GM23338 (cell line): ENCODE measurements around the gene HCFC1. TPM values are rescaled to one million over a fixed set of nuclear protein-coding genes. Genes with fewer than 3 reads are reported as not detected.
"Not testable (repeated sequence)": the region's sequence is repeated elsewhere in the genome, so short reads cannot be mapped to it uniquely, and the experiment has no call there.

ENCODE experiments used
- ATAC-seq: fragments of 200-7000 bp; cut with Tn5 transposase; 3 replicates; pipeline ENCODE4 v1.9.1; 2020
- DNase-seq: peaks from one replicate; pipeline ENCODE4 v3.0.0-alpha.2; 2015; ENCODE audit warnings: low spot score
- H2AFZ ChIP-seq: fragments of 200-600 bp; sonication (generic); 2 replicates; pipeline ENCODE4 v1.8.0; 2016; ENCODE audit warnings: antibody characterized with exemption, mild to moderate bottlenecking, moderate library complexity
- H3F3A ChIP-seq: fragments of 200-600 bp; sonication (generic); replicated peaks from 2 replicates; pipeline ENCODE4 v1.8.0; 2017; ENCODE audit warnings: antibody characterized with exemption, mixed run types, low read depth
- H3K27ac ChIP-seq: fragments of 200-600 bp; sonication (generic); 2 replicates; pipeline ENCODE4 v1.6.1; 2016; ENCODE audit warnings: low read depth
- H3K27me3 ChIP-seq: fragments of 200-600 bp; sonication (generic); 2 replicates; pipeline ENCODE4 v1.8.0; 2016; ENCODE audit warnings: mild to moderate bottlenecking, mixed run types, moderate library complexity; ENCODE audit not compliant: insufficient read depth
- H3K36me3 ChIP-seq: fragments of 200-600 bp; sonication (generic); 2 replicates; pipeline ENCODE4 v1.8.0; 2016; ENCODE audit warnings: mild to moderate bottlenecking; ENCODE audit not compliant: insufficient read depth
- H3K4me1 ChIP-seq: fragments of 200-600 bp; sonication (generic); 2 replicates; pipeline ENCODE4 v1.8.0; 2016; ENCODE audit warnings: mild to moderate bottlenecking, moderate library complexity; ENCODE audit not compliant: insufficient read depth
- H3K4me2 ChIP-seq: fragments of 200-600 bp; sonication (generic); 2 replicates; pipeline ENCODE4 v1.7.1; 2017; ENCODE audit warnings: mixed run types
- H3K4me3 ChIP-seq: fragments of 200-600 bp; sonication (generic); 2 replicates; pipeline ENCODE4 v1.6.1; 2016; ENCODE audit warnings: mixed run types
- H3K79me2 ChIP-seq: fragments of 200-600 bp; sonication (generic); replicated peaks from 2 replicates; pipeline ENCODE4 v1.8.0; 2017; ENCODE audit warnings: mild to moderate bottlenecking; ENCODE audit not compliant: insufficient read depth
- H3K9me2 ChIP-seq: fragments of 200-600 bp; sonication (generic); 2 replicates; pipeline ENCODE4 v1.8.0; 2017; ENCODE audit not compliant: insufficient read depth
- H4K20me1 ChIP-seq: fragments of 200-600 bp; sonication (generic); replicated peaks from 2 replicates; pipeline ENCODE4 v1.8.0; 2017; ENCODE audit warnings: mild to moderate bottlenecking; ENCODE audit not compliant: insufficient read depth
- H3K27ac Mint-ChIP-seq: 2 replicates; pipeline ENCODE4 v1.8.0; 2020; ENCODE audit warnings: inconsistent platforms, mild to moderate bottlenecking, moderate library complexity, mixed read lengths
- H3K27me3 Mint-ChIP-seq: 3 replicates; pipeline ENCODE4 v1.8.0; 2022; ENCODE audit warnings: low read depth, mild to moderate bottlenecking, moderate library complexity, mixed read lengths, inconsistent platforms; ENCODE audit not compliant: insufficient read depth, poor library complexity
- H3K36me3 Mint-ChIP-seq: 3 replicates; pipeline ENCODE4 v1.8.0; 2021; ENCODE audit warnings: low read depth, mild to moderate bottlenecking, inconsistent platforms, moderate library complexity, mixed read lengths
- H3K4me1 Mint-ChIP-seq: 3 replicates; pipeline ENCODE4 v1.8.0; 2020; ENCODE audit warnings: mild to moderate bottlenecking, inconsistent platforms, mixed read lengths
- H3K4me3 Mint-ChIP-seq: 3 replicates; pipeline ENCODE4 v1.8.0; 2021; ENCODE audit warnings: moderate library complexity, mild to moderate bottlenecking, inconsistent platforms, mixed read lengths
- H3K9me3 Mint-ChIP-seq: 3 replicates; pipeline ENCODE4 v1.8.0; 2020; ENCODE audit warnings: moderate library complexity, mild to moderate bottlenecking, inconsistent platforms, mixed read lengths
- CREB1 ChIP-seq: fragments of 250-450 bp; sonication (Bioruptor Pico); IDR thresholded peaks from 2 replicates; pipeline ENCODE4 v1.5.0; 2020; ENCODE audit warnings: low read depth, mild to moderate bottlenecking, moderate library complexity
- ETS1 ChIP-seq: IDR thresholded peaks from 2 replicates; pipeline ENCODE4 v1.6.1; 2016; ENCODE audit warnings: antibody characterized with exemption
- EZH2 ChIP-seq: fragments of 200-600 bp; sonication (generic); IDR thresholded peaks from one replicate; pipeline ENCODE4 v1.8.0; 2017; ENCODE audit warnings: antibody characterized with exemption, mild to moderate bottlenecking, low read depth; ENCODE audit not compliant: unreplicated experiment
- EZH2phosphoT487 ChIP-seq: fragments of 200-600 bp; sonication (generic); IDR thresholded peaks from one replicate; pipeline ENCODE4 v1.8.1; 2018; ENCODE audit warnings: antibody characterized with exemption; ENCODE audit not compliant: unreplicated experiment
- NANOG ChIP-seq: IDR thresholded peaks from 2 replicates; pipeline ENCODE4 v1.6.1; 2016; ENCODE audit warnings: antibody characterized with exemption, borderline replicate concordance
- POLR2AphosphoS5 ChIP-seq: IDR thresholded peaks from 2 replicates; pipeline ENCODE4 v1.6.1; 2016; ENCODE audit warnings: antibody characterized with exemption, low read depth
- STAT1 ChIP-seq: IDR thresholded peaks from one replicate; pipeline ENCODE4 v1.6.1; 2016; ENCODE audit warnings: antibody characterized with exemption; ENCODE audit not compliant: unreplicated experiment
- ZNF114 ChIP-seq: fragments of 250-450 bp; sonication (Bioruptor Pico); IDR thresholded peaks from 2 replicates; pipeline ENCODE4 v1.5.0; 2020; ENCODE audit warnings: mild to moderate bottlenecking, moderate library complexity
- polyA plus RNA-seq: library from polyadenylated mRNA; unstranded; fragments of >200 nt; fragmentation: Nextera tagmentation; extraction: Ambion mirVana; gene quantifications from 2 replicates; pipeline ENCODE4 v1.2.1, GENCODE V29; 2016
- total RNA-seq: library from RNA; depleted of rRNA; stranded (reverse); fragments of >200 nt; shearing (Covaris generic); gene quantifications from 2 replicates; pipeline ENCODE4 v1.2.3, GENCODE V29; 2014
- TF ChIP-seq, protein P1 (sequence below): IDR thresholded peaks from one replicate; pipeline ENCODE4 v1.6.1; 2018; ENCODE audit warnings: antibody characterized with exemption; ENCODE audit not compliant: unreplicated experiment

HCFC1 gene
- total and polyA plus RNA-seq, 2 experiments from 2014 or later, result 33.0 to 188 TPM

- no peaks in the 10 kb centered on the region for H3K79me2 ChIP-seq
- no peaks in the 10 kb centered on the region for H3K4me1 ChIP-seq
- no peak overlapping the region for H3K27ac ChIP-seq
- no peak overlapping the region for H3K4me3 ChIP-seq
- Mint-ChIP-seq H3K4me1 (peaks cover 9% of the 10 kb centered on the region; the same call in 2 of the 3 replicates), H3K36me3 (no peaks in the 10 kb centered on the region), H3K4me3 (no peak overlapping the region), H3K9me3 (no peaks in the 10 kb centered on the region), H3K27me3 (peaks cover under 1% of the 10 kb centered on the region), H3K27ac (0 out of 2 replicates have a peak overlapping the region, but pooled peaks have one; percentile 3)
- H3F3A ChIP-seq, result no peaks in the 10 kb centered on the region
- no peak overlapping the region for H3K4me2 ChIP-seq
- no peak for TF ChIP-seq ETS1
- TF ChIP-seq ZNF114 (CRISPR knock-in tag), result no peak
- TF ChIP-seq POLR2AphosphoS5, result no peak
- TF ChIP-seq NANOG, result no peak
- TF ChIP-seq, protein P1, sequence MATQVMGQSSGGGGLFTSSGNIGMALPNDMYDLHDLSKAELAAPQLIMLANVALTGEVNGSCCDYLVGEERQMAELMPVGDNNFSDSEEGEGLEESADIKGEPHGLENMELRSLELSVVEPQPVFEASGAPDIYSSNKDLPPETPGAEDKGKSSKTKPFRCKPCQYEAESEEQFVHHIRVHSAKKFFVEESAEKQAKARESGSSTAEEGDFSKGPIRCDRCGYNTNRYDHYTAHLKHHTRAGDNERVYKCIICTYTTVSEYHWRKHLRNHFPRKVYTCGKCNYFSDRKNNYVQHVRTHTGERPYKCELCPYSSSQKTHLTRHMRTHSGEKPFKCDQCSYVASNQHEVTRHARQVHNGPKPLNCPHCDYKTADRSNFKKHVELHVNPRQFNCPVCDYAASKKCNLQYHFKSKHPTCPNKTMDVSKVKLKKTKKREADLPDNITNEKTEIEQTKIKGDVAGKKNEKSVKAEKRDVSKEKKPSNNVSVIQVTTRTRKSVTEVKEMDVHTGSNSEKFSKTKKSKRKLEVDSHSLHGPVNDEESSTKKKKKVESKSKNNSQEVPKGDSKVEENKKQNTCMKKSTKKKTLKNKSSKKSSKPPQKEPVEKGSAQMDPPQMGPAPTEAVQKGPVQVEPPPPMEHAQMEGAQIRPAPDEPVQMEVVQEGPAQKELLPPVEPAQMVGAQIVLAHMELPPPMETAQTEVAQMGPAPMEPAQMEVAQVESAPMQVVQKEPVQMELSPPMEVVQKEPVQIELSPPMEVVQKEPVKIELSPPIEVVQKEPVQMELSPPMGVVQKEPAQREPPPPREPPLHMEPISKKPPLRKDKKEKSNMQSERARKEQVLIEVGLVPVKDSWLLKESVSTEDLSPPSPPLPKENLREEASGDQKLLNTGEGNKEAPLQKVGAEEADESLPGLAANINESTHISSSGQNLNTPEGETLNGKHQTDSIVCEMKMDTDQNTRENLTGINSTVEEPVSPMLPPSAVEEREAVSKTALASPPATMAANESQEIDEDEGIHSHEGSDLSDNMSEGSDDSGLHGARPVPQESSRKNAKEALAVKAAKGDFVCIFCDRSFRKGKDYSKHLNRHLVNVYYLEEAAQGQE, result no peak
- no peak for TF ChIP-seq CREB1
- no peak for TF ChIP-seq STAT1
- TF ChIP-seq EZH2, result no peak
- H3K36me3 ChIP-seq, result no peaks in the 10 kb centered on the region
- no peak for DNase-seq
- no peaks in the 10 kb centered on the region for H3K9me2 ChIP-seq
- H3K27me3 ChIP-seq, result no peaks in the 10 kb centered on the region
- no peak for ATAC-seq
- no peak overlapping the region for H2AFZ ChIP-seq
- H4K20me1 ChIP-seq, result no peaks in the 10 kb centered on the region
These were observed 10.3 kb upstream of the HCFC1 start for GRCh38 chrX:153981771-153982533.

DNA sequence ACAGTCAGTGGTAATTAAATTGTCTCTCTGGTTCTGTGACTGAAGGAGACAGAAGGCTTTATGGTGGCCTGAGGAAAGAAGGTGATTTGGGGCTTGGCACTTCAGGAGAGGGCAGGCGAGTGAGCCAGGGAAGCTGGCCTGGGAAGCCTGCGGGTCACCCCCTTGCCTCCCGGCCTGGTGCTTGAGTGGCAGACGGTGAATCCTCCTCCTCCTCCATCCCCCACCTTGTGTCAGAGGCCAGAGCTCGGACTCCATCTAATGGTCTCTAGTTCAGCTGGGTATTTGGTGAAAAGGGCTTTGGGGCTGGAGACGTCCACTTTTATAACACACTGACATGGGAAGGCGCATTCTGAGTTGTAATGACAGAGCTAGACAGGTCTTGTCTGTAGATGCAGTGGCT is 9.6 kb upstream of the HCFC1 start:
- Mint-ChIP-seq H3K4me1 (peaks cover 9% of the 10 kb centered on the region; the same call in 2 of the 3 replicates), H3K27me3 (no peaks in the 10 kb centered on the region), H3K27ac (no peak overlapping the region), H3K9me3 (no peaks in the 10 kb centered on the region), H3K4me3 (no peak overlapping the region), H3K36me3 (no peaks in the 10 kb centered on the region)
- Histone ChIP-seq H3K27ac (no peak overlapping the region), H4K20me1 (no peaks in the 10 kb centered on the region), H3K36me3 (no peaks in the 10 kb centered on the region), H3K9me2 (no peaks in the 10 kb centered on the region), H3K4me2 (no peak overlapping the region), H3F3A (no peaks in the 10 kb centered on the region), H2AFZ (no peak overlapping the region), H3K27me3 (no peaks in the 10 kb centered on the region), H3K4me1 (no peaks in the 10 kb centered on the region), H3K79me2 (no peaks in the 10 kb centered on the region), H3K4me3 (no peak overlapping the region)
- no peak for TF ChIP-seq EZH2phosphoT487
- TF ChIP-seq ETS1, result no peak
- no peak for TF ChIP-seq POLR2AphosphoS5
- DNase-seq (no peak), ATAC-seq (peak; percentile 51)

GRCh38 chrX:153980394-153980793 is 8.8 kb upstream of the HCFC1 start:
- H3K36me3 ChIP-seq, H3K27me3 ChIP-seq, H3K27ac ChIP-seq, H3K9me2 ChIP-seq, H3K4me1 Mint-ChIP-seq, H2AFZ ChIP-seq, H3K36me3 Mint-ChIP-seq, H3K4me3 Mint-ChIP-seq, H3F3A ChIP-seq, H3K4me3 ChIP-seq, H3K27me3 Mint-ChIP-seq, DNase-seq, H3K27ac Mint-ChIP-seq, ATAC-seq, H3K9me3 Mint-ChIP-seq, H3K4me1 ChIP-seq, H3K79me2 ChIP-seq, H4K20me1 ChIP-seq, H3K4me2 ChIP-seq: not testable (repeated sequence)
